ENCODE data around the gene BMPR1A. TPM values are rescaled to one million over a fixed set of nuclear protein-coding genes. Genes with fewer than 3 reads are reported as not detected.

BMPR1A gene
- total RNA-seq = 10 to 100 TPM in 2 of 5 experiments, 1 to 10 TPM in 3; 4.3 to 11.3 (median 8.9) TPM
- 1 to 10 TPM; 2.1 to 3.0 TPM for polyA plus RNA-seq
- total RNA-seq = 7.9 reads per million, percentile 32 among the genes with 10 or more reads in this experiment

GRCh38 chr10:86756511-86757112, at the start of gene BMPR1A:
TSS of gene BMPR1A (plus strand) at chr10:86756619. CDS start at chr10:86876019, 119,400 bp downstream.
- peak in 1 of 9 donors; percentile 38 for DNase-seq
- no peaks in the 10 kb centered on the region for H3K36me3 ChIP-seq (ENCODE audit: control insufficient read depth in 2 of 3, insufficient read depth in 3 of 3, low read length in 3 of 3)
- POLR2A ChIA-PET = interaction anchor here (2.8 kb wide), 1 partner anchor 45 kb away, joined by 10 read pairs; no protein-coding TSS in a partner anchor
- peaks cover 0 to 2% (median 0%) of the 10 kb centered on the region in 5 donors for H3K36me3 Mint-ChIP-seq
- peaks cover 0 to 6% of the 10 kb centered on the region in 2 donors for H3K27me3 ChIP-seq (ENCODE audit: control insufficient read depth in 2 of 2, insufficient read depth in 2 of 2, low read length in 2 of 2)
- H3K27me3 Mint-ChIP-seq = peaks cover 30 to 58% (median 37%) of the 10 kb centered on the region in 5 donors
- H3K9me3 ChIP-seq (ENCODE audit: control insufficient read depth in 2 of 3, low read length in 3 of 3) = no peaks in the 10 kb centered on the region
- CTCF ChIA-PET = no interaction called here
- peak within 1 kb of the TSS; percentile 73 for H3K4me3 ChIP-seq (ENCODE audit: low read length)
- ATAC-seq = peak; percentile 1
- H3K4me1 Mint-ChIP-seq = peaks cover 13 to 54% (median 37%) of the 10 kb centered on the region in 7 donors
- peak within 1 kb of the TSS; percentile 80 to 95 (median 90) for H3K4me3 Mint-ChIP-seq
- H3K27ac Mint-ChIP-seq = peak within 1 kb of the TSS; percentile 49 to 90 (median 76)
- intact Hi-C loops (cut with micrococcal nuclease) = loop anchor here (1.0 to 5.0 kb wide), 8 partner anchors 45 to 356 kb away; partner anchors contain the start of genes SHLD2 (in 2 of the 2), GLUD1 (in 1 of the 2) and WAPL (in 1 of the 2)
- H3K27ac ChIP-seq (ENCODE audit: low read depth, low read length) = peak within 1 kb of the TSS; percentile 50
- peaks cover 0 to 2% (median 0%) of the 10 kb centered on the region in 11 donors for H3K9me3 Mint-ChIP-seq
- peaks cover 9 to 11% of the 10 kb centered on the region in 2 donors for H3K4me1 ChIP-seq (ENCODE audit: control insufficient read depth in 2 of 2, insufficient read depth in 2 of 2, low read length in 2 of 2)

GRCh38 chr10:86706977-86707376, 49.4 kb upstream of the BMPR1A start:
- Histone ChIP-seq H3K27ac (ENCODE audit: low read depth, low read length) (no peak overlapping the region), H3K27me3 (ENCODE audit: control insufficient read depth in 2 of 2, insufficient read depth in 2 of 2, low read length in 2 of 2) (no peaks in the 10 kb centered on the region), H3K36me3 (ENCODE audit: control insufficient read depth in 2 of 3, insufficient read depth in 3 of 3, low read length in 3 of 3) (no peaks in the 10 kb centered on the region), H3K9me3 (ENCODE audit: control insufficient read depth in 2 of 3, low read length in 3 of 3) (no peaks in the 10 kb centered on the region), H3K4me1 (ENCODE audit: control insufficient read depth in 2 of 2, insufficient read depth in 2 of 2, low read length in 2 of 2) (peaks cover 5% of the 10 kb centered on the region in 2 donors), H3K4me3 (ENCODE audit: low read length) (no peak overlapping the region)
- no peak for DNase-seq
- no peak for ATAC-seq
- ChIA-PET CTCF (no interaction called here), POLR2A (no interaction called here)
- H3K4me1 Mint-ChIP-seq = peaks cover 0 to 15% (median 8%) of the 10 kb centered on the region in 7 donors
- no peaks in the 10 kb centered on the region for H3K9me3 Mint-ChIP-seq
- H3K27ac Mint-ChIP-seq = no peak overlapping the region
- intact Hi-C loops (cut with micrococcal nuclease) = no loop called here
- peaks cover 0 to 1% (median 0%) of the 10 kb centered on the region in 5 donors for H3K36me3 Mint-ChIP-seq
- H3K27me3 Mint-ChIP-seq = no peaks in the 10 kb centered on the region
- H3K4me3 Mint-ChIP-seq = no peak overlapping the region

- intact Hi-C loops (cut with micrococcal nuclease) = no loop called here
- Histone ChIP-seq H3K4me3 (ENCODE audit: low read length) (no peak overlapping the region), H3K9me3 (ENCODE audit: control insufficient read depth in 2 of 3, low read length in 3 of 3) (no peaks in the 10 kb centered on the region), H3K4me1 (ENCODE audit: control insufficient read depth in 2 of 2, insufficient read depth in 2 of 2, low read length in 2 of 2) (peaks cover 5 to 9% of the 10 kb centered on the region in 2 donors), H3K36me3 (ENCODE audit: control insufficient read depth in 2 of 3, insufficient read depth in 3 of 3, low read length in 3 of 3) (no peaks in the 10 kb centered on the region), H3K27me3 (ENCODE audit: control insufficient read depth in 2 of 2, insufficient read depth in 2 of 2, low read length in 2 of 2) (no peaks in the 10 kb centered on the region), H3K27ac (ENCODE audit: low read depth, low read length) (no peak overlapping the region)
- H3K4me3 Mint-ChIP-seq = peak overlapping the region in 1 of 10 donors; percentile 25
- DNase-seq (no peak), ATAC-seq (no peak)
- ChIA-PET POLR2A (no interaction called here), CTCF (no interaction called here)
- peak overlapping the region in 1 of 9 donors; percentile 33 for H3K27ac Mint-ChIP-seq
- no peaks in the 10 kb centered on the region for H3K27me3 Mint-ChIP-seq
- H3K4me1 Mint-ChIP-seq = peaks cover 4 to 17% (median 8%) of the 10 kb centered on the region in 7 donors
- H3K36me3 Mint-ChIP-seq = peaks cover 0 to 1% (median 0%) of the 10 kb centered on the region in 5 donors
- H3K9me3 Mint-ChIP-seq = no peaks in the 10 kb centered on the region
These were observed 48.9 kb upstream of the BMPR1A start for GRCh38 chr10:86707505-86707904.

- Histone ChIP-seq H3K27ac (ENCODE audit: low read depth, low read length) (no peak overlapping the region), H3K27me3 (ENCODE audit: control insufficient read depth in 2 of 2, insufficient read depth in 2 of 2, low read length in 2 of 2) (no peaks in the 10 kb centered on the region), H3K4me3 (ENCODE audit: low read length) (no peak overlapping the region), H3K36me3 (ENCODE audit: control insufficient read depth in 2 of 3, insufficient read depth in 3 of 3, low read length in 3 of 3) (no peaks in the 10 kb centered on the region), H3K9me3 (ENCODE audit: control insufficient read depth in 2 of 3, low read length in 3 of 3) (no peaks in the 10 kb centered on the region), H3K4me1 (ENCODE audit: control insufficient read depth in 2 of 2, insufficient read depth in 2 of 2, low read length in 2 of 2) (peaks cover 5 to 9% of the 10 kb centered on the region in 2 donors)
- Mint-ChIP-seq H3K9me3 (no peaks in the 10 kb centered on the region), H3K27me3 (no peaks in the 10 kb centered on the region), H3K36me3 (peaks cover 0 to 1% (median 0%) of the 10 kb centered on the region in 5 donors), H3K4me1 (peaks cover 4 to 17% (median 8%) of the 10 kb centered on the region in 7 donors), H3K27ac (no peak overlapping the region), H3K4me3 (no peak overlapping the region)
- POLR2A ChIA-PET = no interaction called here
- intact Hi-C loops (cut with micrococcal nuclease) = no loop called here
- DNase-seq (no peak), ATAC-seq (no peak)
- CTCF ChIA-PET = interaction anchor here (0.6 to 1.3 kb wide), 2 partner anchors 14 to 308 kb away, joined by 3 read pairs; no protein-coding TSS in a partner anchor
These were observed 48.2 kb upstream of the BMPR1A start for GRCh38 chr10:86708068-86708782.

- ChIA-PET CTCF (interaction anchor here (0.6 to 1.3 kb wide), 2 partner anchors 15 to 309 kb away, joined by 3 read pairs; no protein-coding TSS in a partner anchor), POLR2A (no interaction called here)
- Mint-ChIP-seq H3K36me3 (peaks cover 0 to 1% (median 0%) of the 10 kb centered on the region in 5 donors), H3K27me3 (no peaks in the 10 kb centered on the region), H3K9me3 (no peaks in the 10 kb centered on the region), H3K4me3 (no peak overlapping the region), H3K27ac (peak overlapping the region in 1 of 9 donors; percentile 55), H3K4me1 (peaks cover 4 to 17% (median 8%) of the 10 kb centered on the region in 7 donors)
- Histone ChIP-seq H3K27me3 (ENCODE audit: control insufficient read depth in 2 of 2, insufficient read depth in 2 of 2, low read length in 2 of 2) (no peaks in the 10 kb centered on the region), H3K4me3 (ENCODE audit: low read length) (no peak overlapping the region), H3K4me1 (ENCODE audit: control insufficient read depth in 2 of 2, insufficient read depth in 2 of 2, low read length in 2 of 2) (peaks cover 5 to 9% of the 10 kb centered on the region in 2 donors), H3K36me3 (ENCODE audit: control insufficient read depth in 2 of 3, insufficient read depth in 3 of 3, low read length in 3 of 3) (no peaks in the 10 kb centered on the region), H3K27ac (ENCODE audit: low read depth, low read length) (no peak overlapping the region), H3K9me3 (ENCODE audit: control insufficient read depth in 2 of 3, low read length in 3 of 3) (no peaks in the 10 kb centered on the region)
- DNase-seq (no peak), ATAC-seq (no peak)
- intact Hi-C loops (cut with micrococcal nuclease) = no loop called here
These were observed 47.5 kb upstream of the BMPR1A start for GRCh38 chr10:86708783-86709380.

GRCh38 chr10:86709396-86710185, 46.8 kb upstream of the BMPR1A start:
- Histone ChIP-seq H3K27me3 (ENCODE audit: control insufficient read depth in 2 of 2, insufficient read depth in 2 of 2, low read length in 2 of 2) (no peaks in the 10 kb centered on the region), H3K9me3 (ENCODE audit: control insufficient read depth in 2 of 3, low read length in 3 of 3) (no peaks in the 10 kb centered on the region), H3K27ac (ENCODE audit: low read depth, low read length) (no peak overlapping the region), H3K4me1 (ENCODE audit: control insufficient read depth in 2 of 2, insufficient read depth in 2 of 2, low read length in 2 of 2) (peaks cover 5 to 9% of the 10 kb centered on the region in 2 donors), H3K36me3 (ENCODE audit: control insufficient read depth in 2 of 3, insufficient read depth in 3 of 3, low read length in 3 of 3) (no peaks in the 10 kb centered on the region), H3K4me3 (ENCODE audit: low read length) (no peak overlapping the region)
- peaks cover 0 to 1% (median 0%) of the 10 kb centered on the region in 5 donors for H3K36me3 Mint-ChIP-seq
- peak overlapping the region in 8 of 9 donors; percentile 47 to 97 (median 88) for H3K27ac Mint-ChIP-seq
- no peaks in the 10 kb centered on the region for H3K9me3 Mint-ChIP-seq
- H3K27me3 Mint-ChIP-seq = no peaks in the 10 kb centered on the region
- ATAC-seq = no peak
- peak overlapping the region in 9 of 10 donors; percentile 80 to 93 (median 88) for H3K4me3 Mint-ChIP-seq
- ChIA-PET POLR2A (no interaction called here), CTCF (no interaction called here)
- peaks cover 4 to 17% (median 8%) of the 10 kb centered on the region in 7 donors for H3K4me1 Mint-ChIP-seq
- intact Hi-C loops (cut with micrococcal nuclease) = loop anchor here (2.0 to 5.0 kb wide), 5 partner anchors 45 to 633 kb away; partner anchors contain the start of genes WAPL (in 2 of the 2), GLUD1 (in 1 of the 2) and SHLD2 (in 1 of the 2)
- DNase-seq = no peak
